ENCODE data around the gene ALDH9A1.

ALDH9A1 gene

DNA sequence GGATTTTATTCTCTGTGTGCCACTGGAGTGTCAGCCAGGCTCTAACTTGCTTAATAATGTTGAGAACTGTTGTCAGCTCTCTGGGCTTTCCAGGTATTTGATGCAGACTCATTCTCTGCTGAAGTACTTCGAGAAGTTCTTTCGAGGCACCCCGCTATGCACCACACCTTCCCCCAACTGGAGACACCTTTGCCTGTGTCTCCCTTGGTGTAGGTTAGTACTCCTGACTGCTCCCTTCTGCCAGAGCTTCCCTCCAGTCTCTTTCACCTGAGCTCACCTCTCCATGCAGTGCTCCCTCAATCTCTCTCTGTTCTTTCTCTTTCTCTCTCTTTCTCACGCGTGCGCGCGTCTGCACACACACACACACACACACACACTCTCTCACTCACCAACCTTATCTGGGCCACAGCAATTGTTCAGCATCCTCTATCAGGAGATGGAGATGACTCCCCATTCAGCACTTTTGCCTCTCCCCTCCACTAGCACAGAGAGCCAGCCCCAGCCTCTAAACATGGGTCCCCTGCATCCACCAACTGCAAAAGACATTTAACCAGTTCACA is 81.3 kb downstream of the ALDH9A1 start:
- no peak for DNase-seq

DNA sequence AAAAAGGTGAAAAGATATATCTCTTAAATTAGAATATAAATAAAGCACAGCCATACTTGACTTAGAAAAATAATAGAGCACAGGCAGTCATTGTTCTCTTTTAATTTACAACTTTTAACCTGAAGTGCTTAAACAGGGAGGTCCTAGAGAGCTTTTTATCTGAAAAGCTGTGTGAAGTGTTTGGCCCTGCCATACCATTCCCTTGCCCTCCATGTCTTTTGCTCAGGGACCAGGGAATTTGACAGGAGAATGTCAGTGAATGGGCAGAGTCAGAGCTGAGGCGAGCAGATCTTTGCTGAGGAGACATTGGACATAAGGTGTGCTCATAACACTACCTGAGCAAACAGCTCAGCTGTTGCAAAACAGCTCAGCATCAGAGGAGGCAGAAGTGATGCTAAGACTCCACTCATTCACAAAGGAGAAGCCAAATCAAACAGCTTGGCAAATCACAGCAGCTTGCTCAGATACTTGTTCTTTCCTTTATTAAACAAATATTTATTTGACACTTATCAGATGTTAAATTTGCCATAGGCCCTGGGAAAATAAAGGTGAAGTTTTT is 82.2 kb downstream of the ALDH9A1 start:
- DNase-seq = peak in 1 of 3 experiments; percentile 6
